HL-60 (cell line): ENCODE measurements around the gene NHP2.
A peak's percentile ranks its signal among the peaks of the same experiment; 100 is the strongest.

ENCODE experiments used
- DNase-seq, 2 experiments: peaks; one replicate each; pipeline ENCODE4 v3.0.0-alpha.2; 2010 to 2020; ENCODE audit warnings: low read depth in 1 of 2, low spot score in 1 of 2
- H3K27ac ChIP-seq: fragments of 250-450 bp; sonication (Bioruptor Pico); replicated peaks from 2 replicates; pipeline ENCODE4 v1.5.1; 2020; ENCODE audit warnings: mild to moderate bottlenecking, moderate library complexity
- H3K27me3 ChIP-seq: fragments of 250-450 bp; sonication (Bioruptor Pico); 2 replicates; pipeline ENCODE4 v1.5.1; 2021; ENCODE audit warnings: mild to moderate bottlenecking, moderate library complexity; ENCODE audit not compliant: insufficient read depth, poor library complexity, severe bottlenecking
- H3K4me3 ChIP-seq: replicated peaks from 2 replicates; pipeline ENCODE4 v1.5.1; 2011; ENCODE audit warnings: mild to moderate bottlenecking, control low read depth, low read length; ENCODE audit not compliant: insufficient read depth
- GABPA ChIP-seq: IDR thresholded peaks from 2 replicates; pipeline ENCODE4 v1.6.1; 2012; ENCODE audit warnings: low read depth
- POLR2AphosphoS5 ChIP-seq: IDR thresholded peaks from 2 replicates; pipeline ENCODE4 v1.6.1; 2012; ENCODE audit warnings: low read depth
- SPI1 ChIP-seq: IDR thresholded peaks from 2 replicates; pipeline ENCODE4 v1.6.1; 2012; ENCODE audit warnings: low read depth, mild to moderate bottlenecking, borderline replicate concordance
- TF ChIP-seq, protein P1 (sequence below): IDR thresholded peaks from 2 replicates; pipeline ENCODE4 v1.6.1; 2012; ENCODE audit warnings: low read depth; ENCODE audit not compliant: insufficient replicate concordance
- TF ChIP-seq, protein P2 (sequence below): IDR thresholded peaks from one replicate; pipeline ENCODE4 v1.5.1; 2011; ENCODE audit warnings: low read length, control low read depth, inconsistent platforms; ENCODE audit not compliant: insufficient read depth

NHP2 gene

DNA sequence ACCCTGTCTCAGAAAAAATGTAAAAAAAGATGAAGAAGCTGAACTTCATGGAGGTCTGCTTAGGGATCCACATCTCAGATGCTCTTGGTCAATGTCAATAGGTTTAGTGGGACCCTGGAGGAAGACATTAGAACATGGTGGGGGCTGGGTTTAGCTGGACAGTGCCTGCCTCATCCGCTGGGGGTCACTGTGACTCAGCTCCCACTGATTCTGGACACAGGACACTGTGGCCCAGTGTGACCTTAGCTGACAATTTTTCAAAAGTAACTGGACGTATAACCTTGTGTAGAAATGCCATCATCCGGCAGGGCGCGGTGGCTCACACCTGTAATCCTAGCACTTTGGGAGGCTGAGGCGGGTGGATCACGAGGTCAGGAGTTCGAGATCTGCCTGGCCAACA is 43.3 kb upstream of the NHP2 start:
- Histone ChIP-seq H3K4me3 (no peak overlapping the region), H3K27me3 (no peaks in the 10 kb centered on the region), H3K27ac (no peak overlapping the region)
- TF ChIP-seq, protein P1, sequence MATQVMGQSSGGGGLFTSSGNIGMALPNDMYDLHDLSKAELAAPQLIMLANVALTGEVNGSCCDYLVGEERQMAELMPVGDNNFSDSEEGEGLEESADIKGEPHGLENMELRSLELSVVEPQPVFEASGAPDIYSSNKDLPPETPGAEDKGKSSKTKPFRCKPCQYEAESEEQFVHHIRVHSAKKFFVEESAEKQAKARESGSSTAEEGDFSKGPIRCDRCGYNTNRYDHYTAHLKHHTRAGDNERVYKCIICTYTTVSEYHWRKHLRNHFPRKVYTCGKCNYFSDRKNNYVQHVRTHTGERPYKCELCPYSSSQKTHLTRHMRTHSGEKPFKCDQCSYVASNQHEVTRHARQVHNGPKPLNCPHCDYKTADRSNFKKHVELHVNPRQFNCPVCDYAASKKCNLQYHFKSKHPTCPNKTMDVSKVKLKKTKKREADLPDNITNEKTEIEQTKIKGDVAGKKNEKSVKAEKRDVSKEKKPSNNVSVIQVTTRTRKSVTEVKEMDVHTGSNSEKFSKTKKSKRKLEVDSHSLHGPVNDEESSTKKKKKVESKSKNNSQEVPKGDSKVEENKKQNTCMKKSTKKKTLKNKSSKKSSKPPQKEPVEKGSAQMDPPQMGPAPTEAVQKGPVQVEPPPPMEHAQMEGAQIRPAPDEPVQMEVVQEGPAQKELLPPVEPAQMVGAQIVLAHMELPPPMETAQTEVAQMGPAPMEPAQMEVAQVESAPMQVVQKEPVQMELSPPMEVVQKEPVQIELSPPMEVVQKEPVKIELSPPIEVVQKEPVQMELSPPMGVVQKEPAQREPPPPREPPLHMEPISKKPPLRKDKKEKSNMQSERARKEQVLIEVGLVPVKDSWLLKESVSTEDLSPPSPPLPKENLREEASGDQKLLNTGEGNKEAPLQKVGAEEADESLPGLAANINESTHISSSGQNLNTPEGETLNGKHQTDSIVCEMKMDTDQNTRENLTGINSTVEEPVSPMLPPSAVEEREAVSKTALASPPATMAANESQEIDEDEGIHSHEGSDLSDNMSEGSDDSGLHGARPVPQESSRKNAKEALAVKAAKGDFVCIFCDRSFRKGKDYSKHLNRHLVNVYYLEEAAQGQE: no peak
- no peak for TF ChIP-seq SPI1
- no peak for TF ChIP-seq POLR2AphosphoS5
- TF ChIP-seq, protein P2, sequence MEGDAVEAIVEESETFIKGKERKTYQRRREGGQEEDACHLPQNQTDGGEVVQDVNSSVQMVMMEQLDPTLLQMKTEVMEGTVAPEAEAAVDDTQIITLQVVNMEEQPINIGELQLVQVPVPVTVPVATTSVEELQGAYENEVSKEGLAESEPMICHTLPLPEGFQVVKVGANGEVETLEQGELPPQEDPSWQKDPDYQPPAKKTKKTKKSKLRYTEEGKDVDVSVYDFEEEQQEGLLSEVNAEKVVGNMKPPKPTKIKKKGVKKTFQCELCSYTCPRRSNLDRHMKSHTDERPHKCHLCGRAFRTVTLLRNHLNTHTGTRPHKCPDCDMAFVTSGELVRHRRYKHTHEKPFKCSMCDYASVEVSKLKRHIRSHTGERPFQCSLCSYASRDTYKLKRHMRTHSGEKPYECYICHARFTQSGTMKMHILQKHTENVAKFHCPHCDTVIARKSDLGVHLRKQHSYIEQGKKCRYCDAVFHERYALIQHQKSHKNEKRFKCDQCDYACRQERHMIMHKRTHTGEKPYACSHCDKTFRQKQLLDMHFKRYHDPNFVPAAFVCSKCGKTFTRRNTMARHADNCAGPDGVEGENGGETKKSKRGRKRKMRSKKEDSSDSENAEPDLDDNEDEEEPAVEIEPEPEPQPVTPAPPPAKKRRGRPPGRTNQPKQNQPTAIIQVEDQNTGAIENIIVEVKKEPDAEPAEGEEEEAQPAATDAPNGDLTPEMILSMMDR: no peak
- no peak for TF ChIP-seq GABPA
- DNase-seq: no peak

DNA sequence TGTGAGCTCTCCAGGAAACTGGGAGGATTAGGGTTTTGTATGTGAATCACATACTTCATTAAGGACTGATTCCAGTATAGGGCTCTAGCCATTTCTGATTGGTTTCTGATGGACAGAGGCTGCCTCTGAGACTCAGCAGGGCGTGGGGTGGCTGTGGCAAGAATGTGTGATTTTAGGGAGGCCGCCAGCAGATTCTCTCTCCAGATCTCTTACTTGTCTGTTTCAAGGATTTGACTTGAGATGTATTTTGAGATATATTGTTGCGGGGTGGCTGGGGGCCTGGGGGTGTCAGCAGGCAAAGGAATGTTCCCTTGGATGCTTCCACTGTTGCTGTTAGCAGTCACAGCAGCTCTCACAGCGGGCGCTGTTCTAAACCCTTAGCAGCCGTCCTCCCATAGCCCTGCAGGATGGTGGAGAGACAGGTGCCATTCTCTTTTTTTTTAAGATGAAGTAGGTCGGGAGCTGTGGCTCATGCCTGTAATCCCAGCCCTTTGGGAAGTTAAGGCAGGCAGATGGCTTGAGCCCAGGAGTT is 42.7 kb upstream of the NHP2 start:
- no peak overlapping the region for H3K27ac ChIP-seq
- TF ChIP-seq, protein P1: no peak
- TF ChIP-seq, protein P2: no peak
- TF ChIP-seq POLR2AphosphoS5: no peak
- no peak for TF ChIP-seq GABPA
- no peak for TF ChIP-seq SPI1
- H3K4me3 ChIP-seq: no peak overlapping the region
- no peaks in the 10 kb centered on the region for H3K27me3 ChIP-seq
- DNase-seq: no peak

- peak in 1 of 2 experiments; percentile 87 for DNase-seq
- peak overlapping the region; percentile 42 for H3K27ac ChIP-seq
- no peaks in the 10 kb centered on the region for H3K27me3 ChIP-seq
Observed at GRCh38 chr5:178194026-178194425, 40.3 kb upstream of the NHP2 start.

More at GRCh38 chr5:178194026-178194425, 40.3 kb upstream of the NHP2 start:
- H3K4me3 ChIP-seq: no peak overlapping the region
- TF ChIP-seq SPI1 (peak; percentile 60; the same call in 1 of the 2 replicates), POLR2AphosphoS5 (0 out of 2 replicates have a peak, but pooled peaks have one; percentile 26)
- TF ChIP-seq, protein P1: no peak
